Fibroblast of skin of scalp (primary cell): ENCODE data around the gene STEAP1B.
"Not testable (repeated sequence)": the region's sequence is repeated elsewhere in the genome, so short reads cannot be mapped to it uniquely, and the experiment has no call there.

Source experiments
- DNase-seq: peaks from one replicate; pipeline ENCODE4 v3.0.0-alpha.2; 2013

Gene STEAP1B

DNA sequence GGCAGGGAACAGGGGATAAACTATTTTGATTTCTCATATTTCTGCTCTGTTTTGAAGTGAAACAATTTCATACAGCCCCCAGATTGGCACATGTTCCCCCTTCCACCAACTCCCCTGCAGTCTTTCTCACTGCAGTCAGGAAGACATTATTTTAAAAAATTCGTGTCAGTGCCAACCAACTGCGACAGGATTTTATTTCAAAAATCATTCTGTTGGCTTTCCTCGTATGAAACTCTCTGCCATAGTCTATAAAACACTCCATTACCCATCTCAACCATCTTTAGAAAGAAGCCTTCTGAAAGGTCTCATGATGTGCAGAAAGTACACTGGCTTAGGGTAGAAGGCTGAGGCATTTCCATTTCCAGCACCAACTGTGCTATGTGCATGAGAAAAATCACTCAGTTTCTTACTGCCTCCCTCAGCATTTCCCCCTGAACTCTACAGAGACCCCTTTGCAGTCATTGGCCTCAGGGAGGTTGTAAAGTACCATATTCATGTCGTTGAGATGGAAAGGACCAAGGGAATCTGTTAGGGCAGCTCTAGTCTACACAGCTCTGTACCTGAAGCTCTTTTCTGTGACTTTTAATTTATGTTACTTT lies 46.9 kb downstream of the STEAP1B start:
- DNase-seq: no peak

DNA sequence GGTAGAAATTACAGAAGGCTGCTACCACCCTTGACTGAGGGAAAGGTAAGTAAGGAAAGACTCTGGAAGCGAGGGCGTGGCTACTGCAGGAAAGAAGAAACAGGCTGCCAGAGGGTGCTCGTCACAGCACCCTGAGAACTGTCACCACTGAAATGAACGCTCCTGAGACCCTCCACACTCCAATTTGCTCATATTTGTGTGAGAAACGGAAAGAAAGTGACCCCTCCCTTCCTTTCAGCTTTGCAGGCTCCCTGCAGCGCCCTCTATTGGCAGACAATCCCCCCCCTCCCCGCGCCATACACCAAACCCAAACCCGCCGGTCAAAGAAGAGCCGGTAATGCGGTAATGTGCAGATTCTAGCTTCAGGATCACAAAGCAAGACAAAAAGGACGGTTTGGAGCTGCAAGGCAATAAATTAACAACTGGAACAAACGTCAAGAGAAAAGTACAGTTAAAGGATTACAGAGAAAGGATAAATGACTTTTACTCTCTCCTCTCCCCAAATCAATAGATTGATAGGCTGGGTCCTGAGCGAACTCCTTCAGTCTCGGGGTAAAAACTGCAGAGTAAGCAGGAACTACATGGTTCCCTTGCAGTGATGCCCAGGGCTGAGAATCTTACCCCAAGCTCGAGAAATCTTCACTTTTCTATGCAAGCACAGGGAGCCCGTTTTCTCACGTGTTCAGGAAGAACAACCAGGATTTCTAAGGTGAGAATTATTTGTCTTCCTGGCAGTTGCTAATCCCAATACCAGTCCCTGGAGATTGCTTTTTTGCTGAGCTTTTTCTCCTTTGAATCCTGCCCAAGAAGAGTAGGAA lies 47.6 kb downstream of the STEAP1B start:
- DNase-seq: peak; percentile 27

DNA sequence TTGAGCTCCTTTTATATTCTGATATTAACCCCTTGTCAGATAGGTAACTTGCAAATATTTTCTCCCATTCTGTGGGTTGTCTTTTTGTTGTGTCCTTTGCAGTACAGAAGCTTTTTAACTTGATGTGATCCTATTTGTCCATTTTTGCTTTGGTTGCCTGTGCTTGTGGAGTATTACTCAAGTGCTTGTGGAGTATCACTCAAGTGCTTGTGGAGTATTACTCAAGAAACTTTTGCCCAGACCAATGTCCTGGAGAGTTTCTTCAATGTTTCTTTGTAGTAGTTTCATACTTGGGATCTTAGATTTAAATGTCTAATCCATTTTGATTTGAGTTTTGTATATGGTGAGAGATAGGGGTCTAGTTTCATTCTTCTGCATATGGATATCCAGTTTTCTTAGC lies 50.0 kb downstream of the STEAP1B start:
- not testable (repeated sequence) for DNase-seq

DNA sequence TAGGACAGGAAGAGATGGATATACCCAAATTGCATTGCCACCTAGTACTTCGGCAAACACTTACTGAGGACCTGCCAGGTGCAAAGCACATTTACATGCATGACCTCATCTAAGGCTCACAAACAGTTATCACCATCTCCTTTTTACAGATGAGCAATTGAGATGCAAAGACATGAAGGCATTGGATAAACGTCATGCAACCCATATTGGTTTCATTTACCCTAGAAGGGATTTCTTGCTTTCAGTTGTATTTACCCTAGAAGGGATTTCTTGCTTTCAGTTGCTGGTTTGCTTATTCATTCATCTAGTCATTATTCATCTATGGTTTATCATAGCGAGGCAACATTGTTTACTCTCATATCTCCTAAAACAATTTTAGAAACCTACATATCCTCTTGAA lies 52.2 kb downstream of the STEAP1B start:
- no peak for DNase-seq

DNA sequence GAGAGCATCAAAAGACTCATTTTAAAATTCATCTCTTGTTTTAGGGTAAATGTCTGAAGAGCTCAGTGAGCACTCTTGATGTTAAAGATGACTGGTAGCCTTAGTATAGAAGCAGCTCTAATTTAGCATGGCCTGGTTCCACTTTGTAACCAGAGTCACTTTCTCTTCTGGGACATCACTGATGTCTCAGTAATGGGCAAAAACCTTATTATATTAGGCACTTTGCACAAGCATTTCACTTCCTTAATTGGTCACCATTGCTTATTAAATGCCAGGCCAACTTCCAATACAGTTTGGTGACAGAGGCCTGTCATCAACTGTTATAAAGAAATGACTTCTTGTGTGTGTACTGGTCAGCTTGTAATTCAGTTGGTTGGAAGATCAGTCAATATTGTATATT lies 53.0 kb downstream of the STEAP1B start:
- no peak for DNase-seq

DNA sequence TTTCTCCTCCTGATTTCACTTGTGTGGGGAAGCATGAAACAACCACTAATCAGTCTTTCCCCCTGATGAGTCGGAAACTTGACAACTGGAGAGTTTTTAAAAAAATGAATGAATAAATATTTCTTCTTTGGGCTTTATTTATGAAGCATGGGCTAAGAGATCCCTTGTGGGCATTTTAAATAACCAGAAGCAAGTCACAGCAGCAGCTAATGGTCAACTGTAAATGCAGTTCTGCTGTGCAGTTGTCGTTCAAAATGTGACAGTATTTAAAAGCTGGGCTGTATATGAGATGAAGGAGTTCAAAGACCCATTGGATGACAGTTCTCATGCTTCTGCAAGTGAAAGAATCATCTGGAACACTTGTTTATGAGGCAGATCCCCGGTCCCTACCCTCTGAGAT lies 54.1 kb downstream of the STEAP1B start:
- no peak for DNase-seq

DNA sequence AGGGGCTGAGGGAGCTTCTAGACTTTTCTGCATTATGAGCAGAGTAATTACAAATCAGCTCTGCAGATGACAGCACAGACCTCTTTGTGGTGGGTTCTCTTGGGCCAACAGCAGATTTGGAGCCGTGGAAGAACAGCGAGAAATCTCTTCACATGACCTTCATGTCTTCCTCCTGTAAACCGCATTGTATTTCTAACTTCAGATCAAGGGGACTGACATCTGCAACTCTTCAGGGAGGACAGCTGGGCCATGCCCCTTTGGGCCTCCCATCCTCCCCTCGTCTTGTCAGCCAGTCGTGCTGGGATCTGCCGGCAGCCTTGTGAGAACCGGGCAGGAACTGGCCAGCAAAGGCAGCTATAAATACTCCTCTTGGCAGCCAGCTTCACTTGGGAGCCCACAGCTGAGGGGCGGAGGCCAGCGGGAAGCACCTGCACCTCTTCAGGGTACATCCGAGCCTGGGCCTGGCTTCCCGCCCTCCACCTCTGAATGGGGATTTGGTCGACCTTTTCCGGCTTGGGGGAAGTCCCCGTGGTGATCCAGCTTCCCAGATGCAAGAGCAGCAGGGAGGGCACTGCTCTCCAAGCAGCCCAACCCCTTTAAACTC lies 54.7 kb downstream of the STEAP1B start:
- DNase-seq: no peak

DNA sequence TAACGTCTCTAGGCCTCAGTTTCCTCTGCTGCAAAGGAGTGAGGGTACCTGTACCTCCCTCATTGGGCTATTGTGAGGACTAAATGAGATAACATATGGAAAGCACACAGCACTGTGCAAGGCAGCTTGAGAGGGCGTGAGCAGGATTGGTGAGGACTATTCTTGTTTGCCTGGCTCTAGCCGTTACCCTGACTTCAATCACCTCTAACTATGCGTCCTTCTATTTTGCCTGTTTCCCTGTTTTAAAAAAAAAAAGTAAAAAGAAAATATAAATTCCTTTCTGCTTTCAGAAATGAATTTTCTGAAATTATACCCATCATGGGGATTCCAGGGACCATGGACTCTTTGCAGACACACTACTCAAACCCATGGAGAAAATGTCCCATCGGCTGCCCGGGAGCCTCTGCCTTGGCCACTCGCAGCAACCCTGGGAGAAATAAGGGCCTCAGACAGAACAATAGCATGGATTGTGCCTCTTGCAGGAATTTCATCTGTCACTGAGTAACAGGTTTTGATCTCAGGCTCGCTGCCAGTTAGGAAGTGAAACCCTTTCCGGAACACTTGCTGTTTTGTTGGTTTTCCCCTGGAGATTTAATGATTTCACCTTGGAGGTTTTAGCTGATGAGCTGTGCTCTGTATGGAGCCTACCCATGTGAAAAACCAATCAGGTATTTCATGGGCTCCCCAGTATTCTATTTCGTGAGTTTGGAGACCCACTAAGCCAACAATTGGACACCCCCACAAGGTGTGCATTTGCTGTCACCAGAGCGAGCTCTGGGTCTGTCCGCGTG lies 55.6 kb downstream of the STEAP1B start:
- no peak for DNase-seq

DNA sequence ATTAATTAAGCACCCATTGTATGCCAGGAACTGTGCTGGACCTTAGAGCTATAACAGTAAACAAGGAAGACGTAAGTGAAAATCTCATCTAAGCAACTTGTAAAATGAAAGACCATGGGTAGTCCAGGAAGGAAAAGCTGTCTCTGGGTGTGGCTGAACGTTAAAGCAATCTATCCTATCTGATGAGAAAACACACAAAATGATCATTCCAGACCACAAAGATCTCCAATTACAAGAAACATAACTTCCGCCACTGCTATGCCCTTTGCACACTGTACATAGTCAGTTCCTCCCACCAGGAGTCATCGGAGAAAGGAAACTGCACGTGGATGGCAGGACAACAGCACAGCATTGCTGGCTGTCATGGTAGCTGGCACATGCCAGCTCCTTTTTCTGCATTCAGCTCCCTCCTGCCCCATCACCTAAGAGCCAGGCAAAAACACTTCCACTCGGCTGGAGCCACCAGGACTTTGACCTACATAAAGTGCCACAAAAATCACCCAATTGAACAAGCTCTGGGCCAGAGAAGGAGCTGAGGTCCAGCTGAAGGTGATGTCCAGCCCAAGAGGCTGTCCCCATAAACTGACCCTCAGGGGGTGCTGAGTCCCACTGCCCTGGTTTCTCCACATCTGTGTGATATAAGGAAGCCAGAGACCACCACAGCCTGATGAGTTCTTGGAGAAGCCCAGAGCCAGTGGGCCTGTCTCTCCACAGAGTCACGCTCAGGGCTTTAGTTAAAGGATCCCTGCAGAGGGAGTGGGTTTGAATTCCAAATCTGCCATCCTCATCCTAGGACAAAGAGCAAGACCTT lies 56.4 kb downstream of the STEAP1B start:
- DNase-seq: no peak

DNA sequence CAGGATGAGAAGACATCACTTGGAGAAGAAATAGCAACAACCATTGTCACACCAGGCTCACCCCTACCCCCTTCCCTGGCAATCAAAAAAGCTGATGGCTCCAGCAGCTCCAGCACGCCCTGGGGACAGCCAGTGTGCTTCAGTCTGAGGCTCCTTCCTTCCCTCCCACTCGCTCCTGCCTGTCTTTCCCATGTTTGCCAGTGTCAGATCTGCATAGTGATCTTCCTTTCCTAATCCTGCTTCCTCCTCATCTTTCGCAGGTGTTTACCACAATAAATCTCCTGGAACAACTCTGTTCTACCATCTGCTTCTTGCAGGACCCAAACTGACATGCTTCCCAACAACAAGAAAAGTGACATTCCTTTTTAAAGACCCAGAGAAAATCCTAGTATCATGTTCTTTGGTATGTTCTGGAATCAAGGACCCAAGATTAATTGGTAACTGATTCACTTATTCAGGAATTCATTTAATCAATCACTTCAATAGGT lies 57.1 kb downstream of the STEAP1B start:
- no peak for DNase-seq

DNA sequence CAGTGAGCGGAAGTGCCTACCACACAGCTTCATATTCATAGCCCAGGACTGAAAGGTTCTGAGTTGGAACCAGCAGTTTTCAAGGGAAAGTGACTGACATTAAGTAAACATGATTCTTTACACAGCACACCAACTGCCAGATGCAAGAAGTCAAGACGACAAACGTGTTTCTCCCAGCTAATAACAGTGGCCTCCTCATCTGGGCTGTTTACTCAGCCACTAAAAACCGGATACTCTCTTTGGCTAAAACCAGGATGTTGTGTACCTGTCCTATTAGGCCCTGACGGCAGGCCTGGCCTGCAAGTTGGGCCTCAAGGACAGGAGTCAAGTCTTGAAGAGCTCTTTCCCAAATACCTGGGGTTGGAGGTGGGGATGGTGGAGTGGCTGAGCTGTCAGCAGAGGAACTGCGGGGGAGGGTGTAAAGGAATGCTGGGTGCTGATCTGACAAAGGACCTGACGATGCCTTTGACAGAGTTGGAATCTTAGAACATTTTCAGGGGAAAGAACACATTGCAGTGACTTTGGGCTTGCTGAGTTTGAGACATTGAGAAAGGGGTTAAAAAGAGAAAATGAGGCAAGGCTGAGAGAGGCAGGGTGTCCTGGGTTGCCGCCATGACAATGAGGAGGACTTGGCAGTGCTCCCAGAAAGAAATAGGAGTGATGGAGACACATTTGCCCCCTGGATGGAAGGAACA lies 57.7 kb downstream of the STEAP1B start:
- no peak for DNase-seq

DNA sequence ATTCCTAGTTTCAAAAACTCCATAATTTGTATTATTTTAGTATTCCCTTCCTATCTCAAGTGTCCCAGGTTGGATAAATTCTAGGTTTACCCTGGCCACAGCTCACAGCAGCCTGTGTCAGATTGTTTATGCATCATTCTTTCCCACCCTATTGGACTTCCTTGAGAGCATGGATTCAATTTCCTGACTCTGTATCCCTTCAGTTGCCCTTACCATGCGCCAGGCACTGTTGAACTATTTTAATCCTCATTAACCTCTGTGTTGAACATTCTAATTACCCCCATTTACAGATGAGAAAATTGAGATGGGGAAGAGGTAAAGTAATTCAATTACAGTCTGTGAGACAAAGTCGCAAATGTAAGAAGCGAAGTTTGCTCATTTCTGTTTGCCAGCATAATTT lies 58.8 kb downstream of the STEAP1B start:
- no peak for DNase-seq

DNA sequence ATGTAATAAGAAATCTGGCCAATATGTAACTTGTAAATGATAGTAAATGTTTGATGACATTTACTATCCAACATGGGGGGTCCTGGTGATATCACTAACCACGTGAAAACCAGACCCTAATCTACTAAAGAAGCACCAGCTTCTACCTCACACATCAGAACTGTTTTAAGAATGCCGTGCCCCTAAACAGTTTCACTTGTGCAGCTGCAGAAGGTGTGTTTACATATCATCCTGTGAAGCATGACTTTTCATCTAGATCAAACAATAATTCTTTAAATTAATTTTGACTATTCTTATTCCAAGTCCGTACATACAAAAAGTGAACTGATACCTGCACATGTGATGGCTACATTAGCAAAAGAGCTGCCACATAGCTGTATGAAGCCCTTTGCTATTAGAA lies 61.0 kb downstream of the STEAP1B start:
- no peak for DNase-seq

DNA sequence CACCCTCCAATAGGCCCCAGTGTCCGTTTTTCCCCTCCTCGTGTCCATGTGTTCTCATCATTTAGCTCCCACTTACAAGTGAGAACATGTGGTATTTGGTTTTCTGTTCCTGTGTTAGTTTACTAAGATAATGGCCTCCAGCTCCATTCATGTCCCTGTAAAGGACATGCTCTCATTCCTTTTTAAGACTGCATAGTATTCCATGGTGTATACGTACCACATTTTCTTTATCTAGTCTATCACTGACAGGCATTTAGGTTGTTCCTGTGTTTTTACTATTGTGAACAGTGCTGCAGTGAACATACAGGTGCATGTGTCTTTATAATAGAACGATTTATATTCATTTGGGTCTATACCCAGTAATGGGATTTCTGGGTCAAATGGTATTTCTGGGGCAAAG lies 63.4 kb downstream of the STEAP1B start:
- DNase-seq: not testable (repeated sequence)

DNA sequence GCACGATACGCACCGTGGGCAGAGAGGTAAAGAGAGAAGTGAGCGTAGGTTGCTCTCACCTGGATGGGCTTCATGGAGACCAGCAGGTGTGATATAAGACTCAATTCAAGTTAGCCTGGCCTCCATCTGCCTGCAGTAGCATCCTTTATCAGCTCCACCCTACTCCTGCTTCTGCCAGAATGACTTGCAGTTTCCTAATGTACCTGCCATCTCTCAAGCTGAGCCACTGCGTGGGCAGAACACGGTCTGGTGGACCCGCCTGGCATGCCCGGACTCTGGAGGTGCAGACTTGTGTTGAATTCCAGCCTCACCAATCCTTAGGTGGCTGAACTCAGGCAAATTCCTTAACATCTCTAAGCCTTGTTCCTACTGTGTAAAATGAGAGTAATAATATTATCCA lies 64.3 kb downstream of the STEAP1B start:
- no peak for DNase-seq

DNA sequence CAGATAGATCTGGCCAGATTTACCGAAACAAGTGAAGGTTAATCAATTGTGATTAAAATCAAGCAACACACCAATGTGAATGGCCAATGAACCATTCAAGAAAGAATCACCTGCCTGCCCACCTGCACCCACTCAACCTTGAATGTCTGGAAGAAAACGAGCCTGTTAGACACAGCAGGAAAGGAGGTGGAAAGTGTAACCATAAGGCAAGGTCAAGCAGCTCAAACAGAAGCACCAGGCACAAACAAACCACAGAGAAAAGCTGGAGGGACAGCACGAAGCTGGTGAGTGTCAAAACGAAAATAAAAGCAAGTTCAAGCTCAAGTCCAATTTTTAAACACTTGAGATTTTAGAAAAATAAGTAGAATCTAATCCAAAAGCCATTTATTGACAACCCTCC lies 64.9 kb downstream of the STEAP1B start:
- DNase-seq: no peak

DNA sequence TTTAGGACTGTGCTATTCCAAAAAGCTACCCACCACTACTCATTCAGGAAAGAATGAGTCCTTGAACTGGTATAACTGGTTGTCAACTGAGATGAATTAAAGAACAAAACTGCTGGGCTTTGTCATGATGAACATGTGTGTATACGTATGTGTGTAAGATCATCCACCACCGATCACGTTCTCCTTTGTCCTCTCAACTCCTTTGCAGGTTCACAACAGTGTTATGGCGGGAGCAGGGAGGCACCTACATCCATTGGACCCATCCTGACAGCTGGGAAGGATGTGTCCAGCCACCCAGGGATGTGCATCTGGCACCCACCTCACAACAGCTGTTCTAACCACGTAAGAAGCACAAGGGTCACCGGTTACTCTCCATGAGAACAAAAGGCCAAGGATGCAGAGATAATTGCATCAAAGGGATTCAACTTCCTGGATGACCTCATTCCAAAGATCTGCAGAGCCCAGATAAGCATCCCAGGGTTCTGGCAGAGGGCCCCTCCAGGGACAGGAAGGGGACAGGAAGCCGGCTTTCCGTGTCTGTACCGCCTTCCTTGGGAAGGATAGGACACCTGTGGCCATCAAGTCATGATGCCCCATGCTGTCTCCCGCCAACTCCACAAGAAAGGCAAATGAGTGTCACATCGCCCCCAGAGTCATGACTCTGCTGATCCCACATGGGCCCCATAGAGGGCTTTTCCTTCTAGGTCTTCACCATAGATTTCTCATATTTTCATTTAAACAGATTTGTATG lies 66.1 kb downstream of the STEAP1B start:
- no peak for DNase-seq

DNA sequence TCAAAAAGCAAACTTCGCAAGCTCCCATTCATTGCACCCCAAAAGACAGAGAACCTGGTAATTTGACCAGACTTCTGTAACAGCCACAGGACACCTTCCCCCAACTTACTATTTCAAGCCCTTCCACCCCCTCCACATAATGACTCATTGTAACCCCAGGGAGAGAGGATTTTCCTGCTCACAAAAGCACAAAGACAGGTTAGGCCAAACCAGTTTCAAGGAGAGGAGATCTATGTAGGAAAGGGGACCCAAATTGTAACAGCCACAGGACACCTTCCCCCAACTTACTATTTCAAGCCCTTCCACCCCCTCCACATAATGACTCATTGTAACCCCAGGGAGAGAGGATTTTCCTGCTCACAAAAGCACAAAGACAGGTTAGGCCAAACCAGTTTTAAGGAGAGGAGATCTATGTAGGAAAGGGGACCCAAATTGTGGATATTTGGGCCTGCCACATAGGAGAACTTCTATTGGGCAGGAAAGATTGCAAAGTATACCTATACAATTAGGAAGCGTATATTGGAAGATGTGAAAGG lies 66.8 kb downstream of the STEAP1B start:
- not testable (repeated sequence) for DNase-seq

DNA sequence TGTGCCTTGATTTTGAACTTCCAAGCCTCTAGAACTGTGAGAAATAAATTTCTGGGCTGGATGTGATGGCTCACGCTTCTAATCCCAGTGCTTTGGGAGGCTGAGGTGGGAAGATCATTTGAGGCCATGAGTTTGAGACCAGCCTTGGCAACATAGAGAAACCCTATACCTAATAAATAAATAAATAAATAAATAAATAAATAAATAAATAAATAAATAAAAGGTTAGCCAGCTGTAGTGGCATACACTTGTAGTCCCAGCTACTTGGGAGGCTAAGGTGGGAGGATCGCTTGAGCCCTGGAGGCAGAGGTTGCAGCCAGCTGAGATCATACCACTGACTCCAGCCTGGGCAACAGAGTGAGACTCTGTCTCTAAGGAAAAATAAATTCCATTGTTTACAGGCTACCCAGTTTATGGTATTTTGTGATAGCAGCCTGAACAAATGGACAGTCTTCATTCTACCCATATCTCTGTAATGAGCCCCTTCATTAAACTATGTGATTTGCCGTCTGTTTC lies 67.7 kb downstream of the STEAP1B start:
- no peak for DNase-seq

DNA sequence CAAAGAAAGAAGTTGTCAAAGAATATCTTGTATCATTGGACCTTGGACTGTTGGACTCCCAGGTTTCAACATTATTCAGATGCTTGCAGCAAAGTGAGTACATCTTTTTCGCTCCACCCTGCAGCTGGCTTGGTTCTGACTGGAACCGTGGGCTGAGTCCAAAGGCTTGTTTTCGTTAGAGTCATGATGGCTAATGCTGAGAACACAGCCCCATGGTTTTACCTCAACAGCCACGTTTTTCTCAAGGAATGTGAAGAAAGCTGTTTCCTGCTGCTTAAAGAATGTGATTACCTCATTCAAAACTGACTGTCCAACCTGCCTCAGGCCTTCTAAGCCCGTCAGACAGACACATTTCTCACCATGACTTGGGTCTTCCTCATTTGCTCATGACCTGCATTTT lies 69.5 kb downstream of the STEAP1B start:
- DNase-seq: peak; percentile 41
